Ishikawa (cell line): ENCODE measurements around the gene R3HDM2.

ENCODE experiments used
- MAX ChIP-seq: IDR thresholded peaks from 2 replicates; pipeline ENCODE4 v1.6.1; 2012
- TF ChIP-seq, protein P1 (sequence below): IDR thresholded peaks from 2 replicates; pipeline ENCODE4 v1.6.1; 2012; ENCODE audit warnings: low read depth, mild to moderate bottlenecking

GRCh38 chr12:57226588-57227314 lies 204.1 kb downstream of the R3HDM2 start:
- no peak for TF ChIP-seq MAX
- TF ChIP-seq, protein P1, sequence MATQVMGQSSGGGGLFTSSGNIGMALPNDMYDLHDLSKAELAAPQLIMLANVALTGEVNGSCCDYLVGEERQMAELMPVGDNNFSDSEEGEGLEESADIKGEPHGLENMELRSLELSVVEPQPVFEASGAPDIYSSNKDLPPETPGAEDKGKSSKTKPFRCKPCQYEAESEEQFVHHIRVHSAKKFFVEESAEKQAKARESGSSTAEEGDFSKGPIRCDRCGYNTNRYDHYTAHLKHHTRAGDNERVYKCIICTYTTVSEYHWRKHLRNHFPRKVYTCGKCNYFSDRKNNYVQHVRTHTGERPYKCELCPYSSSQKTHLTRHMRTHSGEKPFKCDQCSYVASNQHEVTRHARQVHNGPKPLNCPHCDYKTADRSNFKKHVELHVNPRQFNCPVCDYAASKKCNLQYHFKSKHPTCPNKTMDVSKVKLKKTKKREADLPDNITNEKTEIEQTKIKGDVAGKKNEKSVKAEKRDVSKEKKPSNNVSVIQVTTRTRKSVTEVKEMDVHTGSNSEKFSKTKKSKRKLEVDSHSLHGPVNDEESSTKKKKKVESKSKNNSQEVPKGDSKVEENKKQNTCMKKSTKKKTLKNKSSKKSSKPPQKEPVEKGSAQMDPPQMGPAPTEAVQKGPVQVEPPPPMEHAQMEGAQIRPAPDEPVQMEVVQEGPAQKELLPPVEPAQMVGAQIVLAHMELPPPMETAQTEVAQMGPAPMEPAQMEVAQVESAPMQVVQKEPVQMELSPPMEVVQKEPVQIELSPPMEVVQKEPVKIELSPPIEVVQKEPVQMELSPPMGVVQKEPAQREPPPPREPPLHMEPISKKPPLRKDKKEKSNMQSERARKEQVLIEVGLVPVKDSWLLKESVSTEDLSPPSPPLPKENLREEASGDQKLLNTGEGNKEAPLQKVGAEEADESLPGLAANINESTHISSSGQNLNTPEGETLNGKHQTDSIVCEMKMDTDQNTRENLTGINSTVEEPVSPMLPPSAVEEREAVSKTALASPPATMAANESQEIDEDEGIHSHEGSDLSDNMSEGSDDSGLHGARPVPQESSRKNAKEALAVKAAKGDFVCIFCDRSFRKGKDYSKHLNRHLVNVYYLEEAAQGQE = no peak
